ENCODE data around the gene ZSCAN20. TPM values are rescaled to one million over a fixed set of nuclear protein-coding genes. Genes with fewer than 3 reads are reported as not detected.

Gene ZSCAN20
- total and polyA plus RNA-seq, 7 donors, result 0.75 to 4.9 (median 2.8) TPM

GRCh38 chr1:33500547-33500946 lies 28.1 kb downstream of the ZSCAN20 start:
- no peak for DNase-seq
- Histone ChIP-seq H3K27ac (no peak overlapping the region), H3K4me3 (no peak overlapping the region), H3K9me3 (peaks cover 13% of the 10 kb centered on the region), H3K36me3 (ENCODE audit: insufficient read depth in 1 of 2, low read depth in 1 of 2) (no peaks in the 10 kb centered on the region), H3K27me3 (ENCODE audit: insufficient read depth in 3 of 3, low read length in 2 of 3) (no peaks in the 10 kb centered on the region), H3K4me1 (no peaks in the 10 kb centered on the region)
- WGBS, 3 donors, result 67 to 69% (median 67%) methylated on average over 4 of the region's 4 CpGs
- no peak for TF ChIP-seq CTCF (IDR thresholded peaks at IDR 0.05)
- ATAC-seq, result no peak
- intact Hi-C loops (cut with DNase I), result no loop called here

DNA sequence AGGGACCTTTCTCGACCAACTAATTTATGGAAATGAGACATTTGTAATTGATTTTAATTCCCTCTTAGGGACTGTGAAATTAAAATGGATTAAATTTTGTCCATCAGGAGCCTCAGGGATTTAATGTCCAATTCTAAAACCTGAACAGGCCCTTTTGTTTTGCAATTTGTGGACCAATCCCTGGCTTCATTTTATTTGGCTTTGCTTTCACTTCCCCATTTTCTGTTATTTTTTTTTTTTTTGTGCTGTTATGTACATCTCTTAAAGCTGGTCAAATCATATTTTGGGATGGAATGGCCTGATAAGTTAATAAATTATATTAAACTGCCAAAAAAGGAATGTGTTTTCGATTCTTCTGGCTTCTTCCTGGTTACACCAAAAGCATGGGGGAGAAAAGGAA lies 28.9 kb downstream of the ZSCAN20 start:
- no peak for DNase-seq
- intact Hi-C loops (cut with DNase I), result no loop called here
- no peak overlapping the region for H3K4me3 ChIP-seq
- no peaks in the 10 kb centered on the region for H3K4me1 ChIP-seq
- no peak overlapping the region for H3K27ac ChIP-seq
- TF ChIP-seq CTCF (IDR thresholded peaks at IDR 0.05), result no peak
- ATAC-seq, result no peak
- H3K9me3 ChIP-seq, result peaks cover 9% of the 10 kb centered on the region
- 73 to 78% (median 76%) methylated on average over 2 of the region's 2 CpGs for WGBS, 3 donors
- H3K27me3 ChIP-seq (ENCODE audit: insufficient read depth in 3 of 3, low read length in 2 of 3), result no peaks in the 10 kb centered on the region
- no peaks in the 10 kb centered on the region for H3K36me3 ChIP-seq (ENCODE audit: insufficient read depth in 1 of 2, low read depth in 1 of 2)

GRCh38 chr1:33501774-33502173 lies 29.3 kb downstream of the ZSCAN20 start:
- ATAC-seq, result no peak
- Histone ChIP-seq H3K4me1 (no peaks in the 10 kb centered on the region), H3K27ac (no peak overlapping the region), H3K9me3 (peaks cover 9% of the 10 kb centered on the region), H3K36me3 (ENCODE audit: insufficient read depth in 1 of 2, low read depth in 1 of 2) (no peaks in the 10 kb centered on the region), H3K4me3 (no peak overlapping the region), H3K27me3 (ENCODE audit: insufficient read depth in 3 of 3, low read length in 2 of 3) (no peaks in the 10 kb centered on the region)
- no peak for DNase-seq
- intact Hi-C loops (cut with DNase I), result no loop called here
- WGBS, 3 donors, result 83 to 92% (median 89%) methylated on average over 8 of the region's 8 CpGs
- TF ChIP-seq CTCF (IDR thresholded peaks at IDR 0.05), result no peak

DNA sequence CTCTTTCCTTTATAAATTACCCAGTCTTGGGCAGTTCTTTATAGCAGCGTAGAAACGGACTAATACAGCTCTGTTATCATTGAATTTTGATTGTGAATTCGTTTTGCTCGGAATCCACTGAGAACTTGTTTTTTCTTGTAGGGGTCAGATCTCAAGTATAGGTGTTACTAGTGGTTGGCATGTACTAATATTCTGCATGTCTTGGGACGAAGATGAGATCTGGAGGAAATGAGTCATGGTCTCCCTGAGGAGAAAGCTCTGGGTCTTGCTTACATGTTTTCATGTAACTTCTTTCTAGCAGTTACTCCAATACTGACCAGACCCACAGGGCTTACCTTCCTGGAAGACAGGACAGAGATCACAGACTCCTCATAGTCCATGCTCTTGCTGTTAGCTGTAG lies 30.3 kb downstream of the ZSCAN20 start:
- intact Hi-C loops (cut with DNase I), result no loop called here
- TF ChIP-seq CTCF (IDR thresholded peaks at IDR 0.05), result no peak
- Histone ChIP-seq H3K4me3 (no peak overlapping the region), H3K27me3 (ENCODE audit: insufficient read depth in 3 of 3, low read length in 2 of 3) (no peaks in the 10 kb centered on the region), H3K9me3 (peaks cover 7% of the 10 kb centered on the region), H3K4me1 (no peaks in the 10 kb centered on the region), H3K36me3 (ENCODE audit: insufficient read depth in 1 of 2, low read depth in 1 of 2) (no peaks in the 10 kb centered on the region), H3K27ac (no peak overlapping the region)
- WGBS, 3 donors, result 70 to 85% (median 71%) methylated on average over 5 of the region's 5 CpGs
- DNase-seq (no peak), ATAC-seq (no peak)

GRCh38 chr1:33503506-33503905 lies 31.1 kb downstream of the ZSCAN20 start:
- DNase-seq, result no peak
- Histone ChIP-seq H3K27ac (no peak overlapping the region), H3K27me3 (ENCODE audit: insufficient read depth in 3 of 3, low read length in 2 of 3) (no peaks in the 10 kb centered on the region), H3K9me3 (peaks cover 3% of the 10 kb centered on the region), H3K36me3 (ENCODE audit: insufficient read depth in 1 of 2, low read depth in 1 of 2) (no peaks in the 10 kb centered on the region), H3K4me1 (no peaks in the 10 kb centered on the region), H3K4me3 (no peak overlapping the region)
- WGBS, 3 donors, result 67 to 80% (median 76%) methylated on average over 1 of the region's 1 CpG
- intact Hi-C loops (cut with DNase I), result no loop called here
- TF ChIP-seq CTCF (IDR thresholded peaks at IDR 0.05), result no peak
- ATAC-seq, result no peak

Measured in psoas muscle (tissue), 8 donors.